HG03039 (cell line): ENCODE results near the gene THAP9.
A peak's percentile ranks its signal among the peaks of the same experiment; 100 is the strongest.
"Not testable (repeated sequence)": the region's sequence is repeated elsewhere in the genome, so short reads cannot be mapped to it uniquely, and the experiment has no call there.

Source experiments
- ATAC-seq: cut with Tn5 transposase; IDR thresholded peaks from one replicate; pipeline ENCODE4 v1.9.1; 2021; ENCODE audit warnings: mild to moderate bottlenecking, moderate library complexity; ENCODE audit not compliant: unreplicated experiment

THAP9 gene

GRCh38 chr4:82900411-82901182, at the start of gene THAP9:
TSS of gene THAP9 (plus strand) at chr4:82900735. CDS start at chr4:82900803, 68 bp downstream.
- ATAC-seq, result peak; percentile 90

GRCh38 chr4:82851318-82851717, 49.2 kb upstream of the THAP9 start:
- no peak for ATAC-seq

- ATAC-seq, result no peak
These were observed 48.4 kb upstream of the THAP9 start for GRCh38 chr4:82851885-82852750.

GRCh38 chr4:82852751-82853285, 47.7 kb upstream of the THAP9 start:
- ATAC-seq, result no peak

DNA sequence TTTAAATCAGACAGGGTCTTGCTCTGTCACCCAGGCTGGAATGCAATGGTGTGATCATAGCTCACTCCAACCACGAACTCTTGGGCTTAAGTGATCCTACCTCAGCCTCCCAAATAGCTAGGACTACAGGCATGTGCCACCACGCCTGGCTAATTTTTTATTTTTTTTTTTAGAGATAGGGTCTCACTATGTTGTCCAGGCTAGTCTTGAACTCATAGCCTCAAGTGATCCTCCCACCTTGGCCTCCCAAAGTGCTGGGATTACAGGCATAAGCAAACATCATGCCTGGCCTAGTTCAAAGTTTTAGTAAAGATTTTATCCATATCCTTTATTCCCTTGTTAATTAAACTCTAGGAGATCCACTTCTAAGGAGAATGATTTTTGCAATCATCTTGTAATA, 40.0 kb upstream of the THAP9 start:
- ATAC-seq, result not testable (repeated sequence)

DNA sequence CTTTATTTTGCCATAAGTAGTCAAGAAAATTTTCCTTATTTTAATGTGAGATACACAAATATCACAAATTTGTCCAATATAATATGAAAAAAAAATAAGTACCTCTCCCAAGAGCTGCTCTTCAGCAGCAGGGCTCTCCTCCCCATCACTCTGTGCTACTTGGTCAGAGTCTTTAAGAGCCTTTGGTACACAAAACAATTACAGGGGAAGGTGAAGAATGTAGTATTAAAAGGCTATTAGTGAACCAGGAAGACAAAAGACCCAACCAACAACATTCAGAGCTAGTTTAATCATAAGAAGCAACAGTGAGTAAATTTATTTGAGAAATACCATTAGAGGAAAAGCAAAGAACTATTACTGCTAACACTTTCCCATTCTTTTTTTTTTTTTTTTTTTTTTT, 39.0 kb upstream of the THAP9 start:
- ATAC-seq, result no peak

DNA sequence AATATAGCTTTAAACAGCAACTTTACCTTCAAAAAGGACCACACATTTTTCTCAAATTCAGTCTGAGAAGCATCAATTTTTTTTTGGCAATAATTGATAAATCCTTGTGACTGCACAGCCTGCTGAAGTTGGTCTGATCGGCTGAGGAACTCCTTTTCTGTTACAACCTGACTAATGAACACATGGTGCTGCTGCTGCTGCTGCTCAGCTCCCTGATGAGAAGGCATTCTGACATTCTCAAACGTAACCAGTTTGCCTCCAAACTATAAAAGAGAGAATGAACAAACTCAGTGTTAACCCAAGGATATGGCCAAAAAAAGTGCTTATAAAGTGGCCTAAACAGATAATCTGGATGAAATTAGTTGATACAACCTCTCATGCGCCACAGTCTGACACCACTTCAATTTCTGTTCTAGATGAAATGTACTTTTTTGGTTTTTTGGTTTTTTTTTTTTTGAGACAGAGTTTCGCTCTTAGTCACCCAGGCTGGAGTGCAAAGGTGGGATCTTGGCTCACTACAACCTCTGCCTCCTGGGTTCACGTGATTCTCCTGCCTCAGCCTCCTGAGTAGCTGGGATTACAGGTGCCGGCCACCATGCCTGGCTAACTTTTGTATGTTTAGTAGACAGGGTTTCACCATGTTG, 36.1 kb upstream of the THAP9 start:
- no peak for ATAC-seq

GRCh38 chr4:82865592-82865991, 34.9 kb upstream of the THAP9 start:
- no peak for ATAC-seq

DNA sequence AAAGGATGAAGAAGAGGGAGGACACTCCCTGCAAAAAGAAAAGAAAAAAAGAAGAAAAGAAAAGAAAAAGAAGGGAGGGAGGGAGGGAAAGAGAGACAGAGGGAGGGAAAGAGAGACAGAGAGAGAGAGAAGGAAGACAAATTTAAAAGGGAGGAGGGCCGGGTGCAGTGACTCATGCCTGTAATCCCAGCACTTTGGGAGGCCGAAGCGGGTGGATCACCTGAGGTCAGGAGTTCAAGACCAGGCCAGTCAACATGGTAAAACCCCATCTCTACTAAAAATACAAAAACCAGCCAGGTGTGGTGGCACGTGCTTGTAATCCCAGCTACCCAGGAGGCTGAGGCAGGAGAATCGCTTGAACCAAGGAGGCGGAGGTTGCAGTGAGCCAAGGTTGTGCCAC, 34.5 kb upstream of the THAP9 start:
- not testable (repeated sequence) for ATAC-seq

- ATAC-seq, result no peak
These were observed 33.7 kb upstream of the THAP9 start for GRCh38 chr4:82866706-82867385.

GRCh38 chr4:82868572-82868971, 32.0 kb upstream of the THAP9 start:
- no peak for ATAC-seq

DNA sequence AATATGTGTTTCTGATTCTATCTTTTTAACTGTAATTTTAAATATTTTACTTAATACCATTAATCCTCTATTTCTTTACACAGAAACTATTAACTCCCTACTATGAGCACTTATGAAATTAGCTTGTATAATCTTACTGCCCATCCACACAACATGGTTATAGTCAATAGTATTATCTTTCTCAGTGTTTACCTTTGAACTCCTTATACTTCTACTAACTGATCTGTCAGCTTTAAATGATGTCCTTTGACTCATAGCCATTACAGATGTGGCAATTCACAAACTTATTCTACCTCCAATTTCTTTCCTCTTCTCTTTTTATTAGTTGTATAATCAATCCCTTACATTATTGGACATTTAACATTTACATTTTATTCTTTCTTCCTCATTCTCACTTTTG, 15.1 kb upstream of the THAP9 start:
- no peak for ATAC-seq

DNA sequence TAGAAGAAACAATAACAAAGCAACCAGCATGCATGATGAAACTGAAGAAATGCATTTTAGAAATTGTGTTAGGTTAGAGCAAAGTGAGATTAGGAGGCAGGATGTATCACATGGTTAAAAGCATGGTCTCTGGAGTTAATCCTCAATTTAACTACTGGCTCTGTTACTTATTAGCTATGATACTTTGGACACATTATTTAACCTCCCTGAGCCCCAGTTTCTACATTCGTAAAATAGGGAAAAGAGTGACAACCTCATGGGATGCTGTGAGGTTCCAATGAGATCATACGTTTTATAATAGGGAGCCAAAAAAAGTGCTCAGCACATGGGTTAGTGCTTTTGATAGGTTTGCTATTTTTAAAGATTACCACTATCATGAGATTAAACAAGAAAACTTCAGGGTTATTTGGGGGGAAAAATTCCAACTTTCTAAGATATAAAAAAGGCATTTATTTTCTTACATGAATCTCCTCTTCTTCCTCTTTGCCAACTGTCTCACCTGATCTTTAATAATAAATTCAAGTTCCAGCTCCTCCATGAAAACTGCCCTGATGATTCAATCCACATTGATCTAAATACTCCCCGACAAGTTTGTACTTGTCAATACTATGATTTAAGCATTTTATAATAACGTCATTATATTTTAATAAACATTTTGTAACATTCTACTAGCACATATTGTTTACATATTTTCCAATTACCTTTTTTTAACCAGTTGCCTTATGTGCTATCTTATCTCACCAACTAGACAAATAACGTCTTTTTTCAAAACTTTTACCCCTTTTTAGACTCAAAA, 14.2 kb upstream of the THAP9 start:
- ATAC-seq, result no peak

DNA sequence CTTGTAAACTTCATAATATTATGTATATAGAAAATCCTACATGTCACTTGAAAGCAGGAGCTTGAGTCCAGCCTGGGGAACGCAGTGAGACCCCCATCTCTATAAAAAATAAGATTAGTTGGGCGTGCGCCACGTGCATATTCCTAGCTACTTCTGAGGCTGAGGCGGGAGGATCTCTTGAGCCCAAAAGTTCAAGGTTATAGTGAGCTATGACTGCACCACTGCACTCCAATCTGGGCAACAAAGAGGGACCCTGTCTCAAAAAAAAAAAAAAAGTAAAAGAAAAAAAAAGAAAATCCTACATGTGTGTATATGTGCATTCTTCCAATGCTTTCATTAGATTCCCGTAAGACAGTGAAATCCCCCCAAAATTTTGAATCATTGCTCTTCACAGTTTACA, 11.2 kb upstream of the THAP9 start:
- ATAC-seq, result no peak

DNA sequence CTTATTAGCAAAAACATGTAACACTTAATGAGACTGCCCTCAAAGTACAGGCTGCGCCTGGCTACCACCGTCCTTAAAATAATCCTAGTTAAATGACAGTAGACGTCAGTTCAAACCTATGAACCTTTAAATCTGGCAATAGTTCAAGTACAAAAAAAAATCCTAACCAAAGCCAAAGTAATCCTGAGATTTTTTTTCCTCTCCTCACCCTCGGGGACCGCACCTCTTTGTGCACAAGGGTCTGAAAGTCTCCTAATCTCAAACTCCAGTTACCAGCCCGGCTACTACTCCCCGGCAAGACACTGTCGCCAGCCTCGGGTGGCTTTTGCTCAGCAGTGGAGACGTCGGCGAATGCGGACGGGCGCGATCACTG, 10.0 kb upstream of the THAP9 start:
- no peak for ATAC-seq

- ATAC-seq, result peak; percentile 92
These were observed 9.4 kb upstream of the THAP9 start, which contains the start of gene SEC31A for GRCh38 chr4:82890901-82891706. TSS of gene SEC31A (minus strand) at chr4:82891153. CDS start at chr4:82881936, 9,217 bp downstream.

GRCh38 chr4:82891707-82892466, 8.6 kb upstream of the THAP9 start:
- ATAC-seq, result no peak

- ATAC-seq, result no peak
These were observed 8.1 kb upstream of the THAP9 start for GRCh38 chr4:82892467-82892802.
